Tibial nerve (tissue), 4 donors: Measurements from ENCODE around the gene PKHD1.

Experiments used
- CTCF ChIP-seq, 5 experiments: fragments of 200-600 bp in 3 of 5; fragments of 450-650 bp in 2 of 5; sonication (generic) in 3 of 5; IDR thresholded peaks; one replicate each; pipeline ENCODE4 v1.5.1; 2016 to 2019; ENCODE audit warnings: antibody characterized with exemption in 5 of 5, mild to moderate bottlenecking in 3 of 5, moderate library complexity in 2 of 5
- EP300 ChIP-seq, 2 donors: sonication (generic); formaldehyde crosslinking; IDR thresholded peaks; one replicate each; pipeline ENCODE4 v1.6.1; 2017; ENCODE audit warnings: antibody characterized with exemption in 2 of 2, mild to moderate bottlenecking in 1 of 2
- POLR2A ChIP-seq, 2 donors: fragments of 450-650 bp; IDR thresholded peaks; one replicate each; pipeline ENCODE4 v1.6.1; 2017; ENCODE audit warnings: antibody characterized with exemption in 2 of 2, mild to moderate bottlenecking in 2 of 2, moderate library complexity in 2 of 2

- TF ChIP-seq CTCF (IDR thresholded peaks at IDR 0.05) (no peak), POLR2A (IDR thresholded peaks at IDR 0.05) (no peak), EP300 (IDR thresholded peaks at IDR 0.05) (no peak)
Observed at GRCh38 chr6:51663525-51663924, 423.9 kb downstream of the PKHD1 start.
